ENCODE measurements around the gene UNC5B. TPM values are rescaled to one million over a fixed set of nuclear protein-coding genes. Genes with fewer than 3 reads are reported as not detected.

UNC5B gene
- total RNA-seq, 1 experiment from 2014 or later: 49.6 TPM

- Mint-ChIP-seq H3K27me3 (ENCODE audit: low read depth) (peaks cover 11% of the 10 kb centered on the region), H3K4me1 (peaks cover 27% of the 10 kb centered on the region), H3K36me3 (no peaks in the 10 kb centered on the region), H3K27ac (no peak overlapping the region), H3K9me3 (no peaks in the 10 kb centered on the region), H3K4me3 (no peak overlapping the region)
- ChIA-PET CTCF (interaction anchor here (0.7 to 1.9 kb wide), 2 partner anchors 92 to 114 kb away, joined by 3 to 9 read pairs; no protein-coding TSS in a partner anchor), POLR2A (interaction anchor here (0.6 to 0.7 kb wide), 2 partner anchors 14 to 40 kb away, joined by 3 read pairs; no protein-coding TSS in a partner anchor)
- no peak for DNase-seq (ENCODE audit: low spot score)
- no peak for ATAC-seq
- no peak for TF ChIP-seq E2F4 (CRISPR knock-in tag; IDR thresholded peaks at IDR 0.05; ENCODE audit: borderline replicate concordance, low read depth)
- no peak for TF ChIP-seq NR1H2 (CRISPR knock-in tag; IDR thresholded peaks at IDR 0.05)
- TF ChIP-seq ATF3 (CRISPR knock-in tag; conservative IDR thresholded peaks at IDR 0.05): no peak
- TF ChIP-seq TP53 (CRISPR knock-in tag; IDR thresholded peaks at IDR 0.05): no peak
- no peak for TF ChIP-seq ATF1 (CRISPR knock-in tag; IDR thresholded peaks at IDR 0.05)
- TF ChIP-seq ZSCAN18 (CRISPR knock-in tag; IDR thresholded peaks at IDR 0.05): no peak
- no peak for TF ChIP-seq PRRX2 (CRISPR knock-in tag; IDR thresholded peaks at IDR 0.05)
- TF ChIP-seq ZBTB21 (CRISPR knock-in tag; IDR thresholded peaks at IDR 0.05; ENCODE audit: borderline replicate concordance): no peak
- no peak for TF ChIP-seq ZBTB43 (CRISPR knock-in tag; IDR thresholded peaks at IDR 0.05)
- TF ChIP-seq CTCF (IDR thresholded peaks at IDR 0.05): no peak
- TF ChIP-seq ATF6 (CRISPR knock-in tag; IDR thresholded peaks at IDR 0.05): no peak
- no peak for TF ChIP-seq GABPB1 (CRISPR knock-in tag; IDR thresholded peaks at IDR 0.05)
- no peak for TF ChIP-seq ZNF423 (CRISPR knock-in tag; IDR thresholded peaks at IDR 0.05)
- TF ChIP-seq MXD4 (CRISPR knock-in tag; IDR thresholded peaks at IDR 0.05; ENCODE audit: borderline replicate concordance): no peak
- TF ChIP-seq FOXK1 (CRISPR knock-in tag; IDR thresholded peaks at IDR 0.05): no peak
- no peak for TF ChIP-seq SMAD4 (CRISPR knock-in tag; IDR thresholded peaks at IDR 0.05)
- TF ChIP-seq AFF4 (CRISPR knock-in tag; IDR thresholded peaks at IDR 0.05; ENCODE audit: borderline replicate concordance): no peak
- TF ChIP-seq STAT6 (CRISPR knock-in tag; conservative IDR thresholded peaks at IDR 0.05; ENCODE audit: low read depth): no peak
- no peak for TF ChIP-seq ZNF281 (CRISPR knock-in tag; IDR thresholded peaks at IDR 0.05)
Measured at GRCh38 chr10:71177651-71178199, 34.6 kb upstream of the UNC5B start.

Data from WTC11 (cell line).